ENCODE data around the gene NHERF2. TPM values are rescaled to one million over a fixed set of nuclear protein-coding genes. Genes with fewer than 3 reads are reported as not detected.

The NHERF2 gene
- total RNA-seq, 1 donor from 2014 or later, result 23.4 TPM

DNA sequence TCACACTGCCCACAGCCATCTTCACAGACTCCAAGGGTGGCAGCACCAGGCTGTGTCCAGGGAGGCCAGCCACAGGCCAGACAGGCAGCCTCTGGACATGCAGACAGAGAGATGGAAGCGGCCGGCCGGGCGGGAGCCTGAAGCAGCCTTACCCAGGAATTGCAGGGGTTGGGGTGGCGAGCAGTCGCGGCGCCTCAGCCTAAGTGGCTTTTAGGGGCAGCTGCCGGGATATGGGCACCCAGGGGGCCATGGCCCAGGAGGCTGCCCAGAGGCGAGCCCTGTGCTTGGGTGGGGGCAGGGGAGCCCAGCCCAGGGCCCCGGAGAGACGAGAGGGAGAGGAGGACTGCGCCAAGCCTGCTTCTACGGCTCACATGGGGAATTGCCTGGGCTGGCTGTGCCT is 1.5 kb upstream of the NHERF2 start:
- peaks cover 39% of the 10 kb centered on the region for H3K27me3 Mint-ChIP-seq
- peaks cover 19% of the 10 kb centered on the region for H3K4me1 Mint-ChIP-seq (ENCODE audit: unreplicated experiment)
- H3K4me3 Mint-ChIP-seq, result peak overlapping the region; percentile 80
- DNase-seq (ENCODE audit: extremely low spot score, unreplicated experiment), result no peak
- no peak for TF ChIP-seq CTCF (conservative IDR thresholded peaks at IDR 0.05)
- no peaks in the 10 kb centered on the region for H3K9me3 Mint-ChIP-seq
- no peak overlapping the region for H3K27ac Mint-ChIP-seq
- H3K36me3 Mint-ChIP-seq, result no peaks in the 10 kb centered on the region

DNA sequence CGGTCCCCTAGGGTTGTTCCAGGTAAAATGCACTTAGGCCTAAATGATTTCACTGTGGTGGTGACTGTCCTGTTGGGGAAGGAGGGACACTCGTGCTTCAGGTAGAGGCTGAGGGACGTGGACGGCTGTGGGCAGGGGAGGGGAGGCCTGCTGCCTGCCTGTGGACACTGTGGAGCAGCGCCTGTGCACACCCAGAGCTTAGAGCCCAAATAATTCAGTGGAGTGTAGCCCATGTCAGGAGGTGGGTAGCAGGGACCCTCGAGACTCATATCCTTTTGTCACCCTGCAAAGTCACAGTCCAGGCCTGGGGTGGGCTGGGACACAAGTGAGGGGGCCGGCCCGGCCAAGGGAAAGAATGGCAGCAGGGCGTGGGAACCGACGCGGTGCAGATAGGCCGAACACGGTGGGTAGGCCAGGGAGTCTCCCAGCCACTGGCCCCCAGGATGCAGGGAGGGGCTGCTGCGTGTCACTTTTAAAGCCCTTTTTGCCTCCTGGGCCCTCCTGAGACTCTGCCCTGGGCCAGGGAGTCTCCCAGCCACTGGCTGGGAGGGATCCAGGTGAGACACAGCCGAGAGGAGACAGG is 733 bp upstream of the NHERF2 start:
- Mint-ChIP-seq H3K36me3 (no peaks in the 10 kb centered on the region), H3K4me3 (peak overlapping the region; percentile 80), H3K9me3 (no peaks in the 10 kb centered on the region), H3K27me3 (peaks cover 32% of the 10 kb centered on the region), H3K4me1 (ENCODE audit: unreplicated experiment) (peaks cover 19% of the 10 kb centered on the region), H3K27ac (peak overlapping the region; percentile 31)
- no peak for TF ChIP-seq CTCF (conservative IDR thresholded peaks at IDR 0.05)
- no peak for DNase-seq (ENCODE audit: extremely low spot score, unreplicated experiment)

GRCh38 chr16:2027024-2028010 is 615 bp downstream of the NHERF2 start:
- Mint-ChIP-seq H3K9me3 (no peaks in the 10 kb centered on the region), H3K27ac (peak overlapping the region; percentile 50), H3K27me3 (peaks cover 22% of the 10 kb centered on the region), H3K36me3 (no peaks in the 10 kb centered on the region), H3K4me1 (ENCODE audit: unreplicated experiment) (peaks cover 19% of the 10 kb centered on the region), H3K4me3 (peak overlapping the region; percentile 87)
- DNase-seq (ENCODE audit: extremely low spot score, unreplicated experiment), result no peak
- TF ChIP-seq CTCF (conservative IDR thresholded peaks at IDR 0.05), result no peak

DNA sequence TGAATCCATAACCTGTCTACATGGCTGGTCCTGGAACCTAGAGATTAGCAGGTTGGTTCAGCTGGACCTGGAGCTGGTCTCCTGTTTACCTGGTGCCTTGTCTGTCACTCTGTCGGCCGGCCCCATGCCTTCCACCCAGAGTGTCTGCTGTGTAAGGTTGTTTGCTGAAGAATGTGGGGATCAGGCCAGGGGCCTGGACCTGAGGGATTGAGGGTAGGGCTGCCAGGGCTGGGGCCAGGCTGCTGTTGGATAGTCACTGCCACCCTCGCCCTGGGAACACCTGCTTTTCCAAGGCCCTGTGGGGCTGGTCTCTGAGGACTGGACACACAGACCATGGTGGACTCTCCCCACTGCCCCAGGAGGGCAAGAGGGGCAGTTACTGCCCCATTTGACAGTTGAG is 1.4 kb downstream of the NHERF2 start:
- Mint-ChIP-seq H3K9me3 (no peaks in the 10 kb centered on the region), H3K27me3 (peaks cover 14% of the 10 kb centered on the region), H3K27ac (no peak overlapping the region), H3K36me3 (no peaks in the 10 kb centered on the region), H3K4me3 (peak overlapping the region; percentile 87), H3K4me1 (ENCODE audit: unreplicated experiment) (peaks cover 12% of the 10 kb centered on the region)
- no peak for TF ChIP-seq CTCF (conservative IDR thresholded peaks at IDR 0.05)
- DNase-seq (ENCODE audit: extremely low spot score, unreplicated experiment), result no peak

DNA sequence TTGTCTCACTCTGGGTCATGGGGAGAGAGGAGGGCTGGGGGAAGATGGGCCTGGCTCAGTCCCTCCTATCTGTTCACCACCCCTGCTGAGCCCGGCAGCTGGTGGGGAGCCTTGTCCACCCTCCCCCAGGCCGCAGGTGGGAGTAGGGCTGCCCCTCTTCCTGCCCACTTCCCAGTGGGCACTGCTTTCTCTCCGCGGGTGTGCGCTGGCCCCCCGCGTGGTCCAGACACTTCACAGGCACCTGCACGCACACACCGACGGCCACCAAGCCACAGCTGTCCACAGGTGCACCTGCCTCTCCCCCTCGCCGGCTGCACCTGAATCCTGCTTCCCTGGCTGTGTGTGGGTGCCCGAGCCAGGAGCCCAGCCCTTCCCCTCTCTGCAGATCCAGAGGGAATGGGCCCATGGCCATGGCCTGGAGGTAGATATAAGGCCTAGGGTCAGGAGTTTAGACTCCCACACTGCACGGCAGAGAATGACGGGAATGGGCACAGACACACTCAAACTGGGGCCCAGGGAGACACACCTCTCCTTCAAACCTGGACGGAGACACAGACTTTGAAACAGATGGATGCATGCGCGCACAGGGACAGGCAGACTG is 2.0 kb downstream of the NHERF2 start:
- Mint-ChIP-seq H3K27me3 (peaks cover 11% of the 10 kb centered on the region), H3K4me1 (ENCODE audit: unreplicated experiment) (peaks cover 8% of the 10 kb centered on the region), H3K27ac (no peak overlapping the region), H3K36me3 (no peaks in the 10 kb centered on the region), H3K4me3 (no peak overlapping the region), H3K9me3 (no peaks in the 10 kb centered on the region)
- TF ChIP-seq CTCF (conservative IDR thresholded peaks at IDR 0.05), result no peak
- no peak for DNase-seq (ENCODE audit: extremely low spot score, unreplicated experiment)
